Prostate gland (tissue), 2 donors: ENCODE data around the gene CEACAM4.

Source experiments
- CTCF ChIP-seq, 4 experiments: fragments of 200-600 bp in 2 of 4; fragments of 450-650 bp in 2 of 4; sonication (generic) in 2 of 4; IDR thresholded peaks; 1 replicate in 3 of 4; 2 replicates in 1 of 4; pipeline ENCODE4 v1.5.1; 2016 to 2019; ENCODE audit warnings: antibody characterized with exemption in 4 of 4, mild to moderate bottlenecking in 2 of 4, moderate library complexity in 2 of 4
- POLR2A ChIP-seq: fragments of 450-650 bp; IDR thresholded peaks from one replicate; pipeline ENCODE4 v1.6.1; 2016; ENCODE audit warnings: antibody characterized with exemption, mild to moderate bottlenecking
- POLR2AphosphoS5 ChIP-seq: sonication (generic); formaldehyde crosslinking; IDR thresholded peaks from one replicate; pipeline ENCODE4 v1.6.1; 2017; ENCODE audit warnings: antibody characterized with exemption

- no peak for TF ChIP-seq POLR2AphosphoS5
- TF ChIP-seq CTCF (IDR thresholded peaks at IDR 0.05): no peak
- TF ChIP-seq POLR2A: no peak
Measured at GRCh38 chr19:41586064-41586463, 40.8 kb downstream of the CEACAM4 start.
